ENCODE data around the gene PNMA1. TPM values are rescaled to one million over a fixed set of nuclear protein-coding genes. Genes with fewer than 3 reads are reported as not detected.

The PNMA1 gene
- total and polyA plus RNA-seq, 9 of the 15 experiments (the other 6 are each of a cell fraction or from before 2014, with no cell fraction given) = 1.7 to 26.4 (median 8.7) TPM

GRCh38 chr14:73758392-73759182, 44.4 kb upstream of the PNMA1 start (continued):
- TF ChIP-seq CEBPZ (IDR thresholded peaks at IDR 0.05; ENCODE audit: borderline replicate concordance, low read depth, low read length) (no peak), RFX1 (IDR thresholded peaks at IDR 0.05) (no peak), STAG1 (CRISPR knock-in tag; IDR thresholded peaks at IDR 0.05; ENCODE audit: borderline replicate concordance) (no peak), NEUROD1 (IDR thresholded peaks at IDR 0.05; ENCODE audit: borderline replicate concordance, low read depth, low read length, partially characterized antibody) (no peak), ZNF668 (CRISPR knock-in tag; IDR thresholded peaks at IDR 0.05) (no peak), SRSF9 (IDR thresholded peaks at IDR 0.05; ENCODE audit: borderline replicate concordance, low read depth, low read length) (no peak), ZNF133 (CRISPR knock-in tag; IDR thresholded peaks at IDR 0.05) (no peak), POLR2B (IDR thresholded peaks at IDR 0.05; ENCODE audit: low read depth, partially characterized antibody) (no peak), FOXK2 (conservative IDR thresholded peaks at IDR 0.05 in 1 of 2, IDR thresholded peaks at IDR 0.05 in 1 of 2; ENCODE audit: low read depth in 2 of 2) (no peak), IRF9 (tag; IDR thresholded peaks at IDR 0.05) (no peak), TBP (optimal IDR thresholded peaks at IDR 0.05; ENCODE audit: low read depth, low read length) (no peak), HDAC2 (IDR thresholded peaks at IDR 0.05) (0 out of 2 replicates have a peak, but pooled peaks have one; percentile 34), RNF2 (IDR thresholded peaks at IDR 0.05) (no peak), E2F5 (CRISPR knock-in tag; IDR thresholded peaks at IDR 0.05) (no peak; the same call in 1 of the 2 replicates), CREBBP (IDR thresholded peaks at IDR 0.05; ENCODE audit: low read depth, low read length) (no peak), ZNF77 (CRISPR knock-in tag; IDR thresholded peaks at IDR 0.05) (no peak), POLR3G (IDR thresholded peaks at IDR 0.05; ENCODE audit: extremely low read depth, insufficient read length, insufficient replicate concordance) (no peak), CREB3L1 (IDR thresholded peaks at IDR 0.05; ENCODE audit: borderline replicate concordance, low read depth) (no peak), E2F6 (IDR thresholded peaks at IDR 0.05; ENCODE audit: borderline replicate concordance in 1 of 2, extremely low read depth in 1 of 2, insufficient read depth in 1 of 2, insufficient read length in 1 of 2, low read depth in 1 of 2, low read length in 1 of 2, poor library complexity in 1 of 2, severe bottlenecking in 1 of 2) (peak in 1 of 2 experiments; percentile 82), ZNF3 (CRISPR knock-in tag; IDR thresholded peaks at IDR 0.05) (no peak)
